HT1080 (cell line): Measurements from ENCODE around the gene RNU5D-1. TPM values are rescaled to one million over a fixed set of nuclear protein-coding genes. Genes with fewer than 3 reads are reported as not detected.
"Not testable (repeated sequence)": the region's sequence is repeated elsewhere in the genome, so short reads cannot be mapped to it uniquely, and the experiment has no call there.

Source experiments
- DNase-seq: peaks from one replicate; pipeline ENCODE4 v3.0.0-alpha.2; 2015; ENCODE audit warnings: low read depth
- small RNA-seq: library from RNA; depleted of rRNA; stranded (forward); fragments of <200 nt; gene quantifications from one replicate; pipeline ENCODE3, GENCODE V24; 2014
- total RNA-seq: library from RNA; depleted of rRNA; stranded (reverse); fragments of >200 nt; shearing (Covaris generic); gene quantifications from 2 replicates; pipeline ENCODE4 v1.2.3, GENCODE V29; 2014; rRNA removed

RNU5D-1 gene
- total RNA-seq, 1 experiment from 2014 or later, result not detected

DNA sequence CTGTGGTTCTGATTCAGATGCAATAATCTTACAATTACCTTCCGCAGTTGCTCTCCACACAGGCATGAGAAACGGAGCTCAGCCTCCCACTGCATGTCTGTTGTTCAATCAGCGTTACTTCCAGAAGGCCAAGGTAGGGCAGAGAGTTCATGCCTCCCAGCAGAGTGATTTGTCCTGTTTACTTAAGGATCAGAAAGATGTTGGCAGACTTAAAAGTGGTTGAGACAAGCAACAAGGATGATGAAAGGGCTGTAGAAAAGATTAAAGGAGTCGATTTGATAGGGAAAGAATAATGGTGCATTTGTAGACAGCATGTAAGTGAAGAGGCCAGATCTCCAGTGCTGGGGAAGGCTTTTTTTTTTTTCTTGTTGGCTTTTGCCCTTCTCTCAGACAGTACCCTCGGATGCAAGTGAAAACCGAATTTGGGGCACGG is 29.8 kb downstream of the RNU5D-1 start:
- no peak for DNase-seq

DNA sequence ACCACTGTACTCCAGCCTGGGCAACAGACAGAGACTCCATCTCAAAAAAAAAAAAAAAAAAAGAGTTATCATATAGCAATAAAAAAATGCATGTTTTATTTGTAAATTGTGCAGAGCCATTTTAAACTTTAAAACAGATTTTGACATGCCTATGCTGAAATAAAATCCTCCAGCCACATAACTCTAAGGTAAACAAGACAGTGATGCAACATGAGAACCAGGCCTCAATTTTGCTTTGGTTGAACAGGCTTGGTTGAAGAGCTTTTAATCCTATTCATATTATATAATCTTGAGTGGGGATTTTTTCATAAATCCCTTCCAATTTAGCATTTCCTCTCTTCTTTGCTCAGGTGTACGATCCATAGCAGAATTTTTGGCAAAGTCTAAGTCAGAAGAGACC is 30.4 kb downstream of the RNU5D-1 start:
- DNase-seq, result no peak

DNA sequence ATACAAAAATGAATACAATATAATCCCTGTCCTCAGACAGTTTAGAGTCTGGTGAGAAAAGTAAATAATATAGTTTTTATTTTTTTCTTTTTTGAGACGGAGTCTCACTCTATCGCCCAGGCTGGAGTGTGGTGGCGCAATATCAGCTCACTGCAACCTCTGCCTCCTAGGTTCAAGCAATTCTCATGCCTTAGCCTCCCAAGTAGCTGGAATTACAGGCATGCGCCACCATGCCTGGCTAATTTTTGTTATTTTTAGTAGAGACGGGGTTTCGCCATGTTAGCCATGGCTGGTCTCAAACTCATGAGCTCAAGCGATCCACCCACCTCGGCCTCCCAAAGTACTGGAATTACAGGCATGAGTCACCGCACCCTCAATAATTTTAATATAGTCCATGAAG is 31.6 kb downstream of the RNU5D-1 start:
- not testable (repeated sequence) for DNase-seq

DNA sequence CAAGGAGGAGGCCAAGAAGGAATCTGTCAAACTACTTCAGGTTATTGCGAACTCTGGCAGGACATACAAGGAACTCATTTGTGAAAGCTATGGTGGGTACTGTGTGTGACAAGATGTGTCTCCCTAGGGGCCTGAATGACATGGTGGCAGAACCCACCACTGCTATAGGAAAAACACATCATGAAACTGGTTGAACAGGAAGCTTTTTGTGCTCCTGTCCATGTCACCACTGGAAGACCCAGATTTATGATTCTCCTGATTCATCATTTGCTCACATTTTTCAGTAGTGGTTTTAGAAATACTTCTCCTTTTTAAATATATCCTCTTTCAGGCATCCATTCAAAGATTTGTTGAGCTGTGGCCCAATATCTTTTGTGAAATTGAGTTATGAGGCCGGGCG is 32.8 kb downstream of the RNU5D-1 start:
- no peak for DNase-seq

DNA sequence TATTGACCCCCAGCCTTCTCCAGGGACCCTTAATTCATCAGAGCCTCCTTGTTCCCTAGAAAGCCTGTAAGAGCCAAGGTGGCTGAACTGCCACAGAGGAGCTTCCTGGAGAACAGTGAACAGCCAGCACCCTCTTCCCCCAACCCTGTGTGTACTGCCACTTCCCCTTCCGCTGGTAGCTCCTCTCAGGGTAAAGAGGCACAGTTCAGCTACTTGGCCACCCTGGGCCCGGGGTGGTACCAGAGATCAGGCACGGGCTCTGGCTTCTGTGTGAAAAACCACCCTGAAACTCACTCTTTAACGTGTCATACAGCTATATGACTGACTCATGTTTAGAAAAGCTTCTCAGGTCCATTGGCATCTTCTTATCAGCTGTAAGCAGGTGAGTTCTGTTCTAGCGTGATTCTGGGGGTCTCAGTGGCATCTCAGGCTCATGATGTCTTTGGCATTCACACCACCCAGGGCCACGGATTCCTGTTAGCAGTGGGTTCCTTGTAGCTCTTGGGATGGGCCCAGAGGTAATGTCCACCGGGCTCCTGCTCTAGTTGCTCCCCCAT is 34.1 kb downstream of the RNU5D-1 start:
- DNase-seq, result no peak

DNA sequence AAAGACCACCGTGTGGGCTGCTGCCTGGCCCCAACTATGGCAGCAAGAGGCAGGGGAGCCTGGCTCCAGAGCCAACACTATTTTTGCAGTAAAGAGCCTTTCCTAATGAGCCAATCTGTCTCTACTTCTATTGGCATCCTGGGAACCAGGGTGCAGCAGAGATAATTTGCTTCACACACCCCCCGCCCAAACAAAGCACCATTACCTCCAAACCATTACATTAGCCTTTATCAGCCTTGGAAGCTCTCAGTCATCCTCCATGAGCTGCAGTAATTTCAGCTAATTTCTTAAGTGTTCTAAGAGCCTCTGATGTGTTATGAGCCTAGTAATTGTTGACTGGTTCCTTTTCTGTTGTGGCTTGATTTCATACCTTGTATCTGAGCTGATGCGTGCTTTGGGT is 34.9 kb downstream of the RNU5D-1 start:
- DNase-seq, result no peak

DNA sequence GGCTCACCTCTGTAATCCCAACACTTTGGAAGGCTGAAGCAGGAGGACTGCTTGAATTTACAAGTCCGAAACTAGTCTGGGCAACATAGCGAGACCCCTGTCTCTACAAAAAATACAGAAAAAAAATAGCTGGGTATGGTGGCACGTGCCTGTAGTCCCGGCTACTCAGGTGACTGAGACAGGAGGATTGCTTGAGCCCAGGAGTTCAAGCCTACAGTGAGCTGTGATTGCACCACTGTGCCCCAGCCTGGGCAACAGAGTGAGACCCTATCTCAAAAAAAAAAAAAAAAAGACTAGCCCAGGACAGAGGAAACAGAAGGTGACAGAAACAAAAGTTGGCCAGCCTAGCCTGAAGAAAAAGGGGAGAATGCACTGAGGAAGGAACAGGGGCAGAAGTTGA is 35.3 kb downstream of the RNU5D-1 start:
- DNase-seq, result no peak

DNA sequence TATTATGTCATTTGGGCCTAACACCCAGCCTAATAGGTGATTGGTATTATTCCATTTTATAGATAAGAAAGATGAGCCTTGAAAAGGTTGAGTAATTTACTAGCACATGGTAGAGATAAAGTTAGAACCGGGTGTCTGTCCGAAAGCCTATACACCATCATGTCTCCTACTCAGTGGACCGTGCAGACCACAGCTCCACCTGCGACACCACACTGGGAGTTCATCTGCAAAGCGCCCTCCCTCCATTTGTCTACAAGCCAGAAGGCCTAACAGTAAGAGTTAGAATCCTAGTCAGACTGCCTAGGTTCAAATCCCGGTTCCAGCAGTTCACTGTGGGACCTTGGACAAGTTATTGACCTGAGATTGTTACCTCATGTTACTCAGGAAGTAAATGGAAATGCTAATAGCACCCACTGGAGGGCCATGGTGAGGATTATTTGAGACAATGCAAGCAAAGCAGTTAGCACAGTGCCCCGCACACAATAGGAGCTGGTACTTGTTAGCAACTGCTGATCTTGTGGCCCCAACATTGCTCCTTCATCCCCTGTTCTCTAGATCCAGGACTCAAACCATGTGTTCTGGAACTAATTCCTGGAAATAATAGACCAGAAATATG is 36.0 kb downstream of the RNU5D-1 start:
- no peak for DNase-seq

DNA sequence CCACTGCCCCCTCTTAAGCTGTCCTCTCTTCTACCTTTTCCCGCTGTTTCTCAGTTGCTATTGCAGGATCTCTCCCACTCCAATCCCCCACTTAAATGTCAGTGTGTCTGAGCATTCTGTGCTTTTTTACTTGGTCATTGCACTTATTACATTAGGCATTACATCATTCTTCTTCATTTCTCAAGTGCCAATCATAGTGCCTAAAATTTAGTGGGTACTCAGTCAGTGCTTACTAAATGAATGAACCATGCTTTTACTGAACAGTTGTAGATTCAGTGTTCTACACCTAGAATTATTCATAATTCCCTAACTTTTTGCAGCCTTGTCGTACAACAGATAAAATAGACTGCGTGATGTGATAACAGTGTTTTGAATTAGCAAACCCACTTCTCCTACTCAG is 37.1 kb downstream of the RNU5D-1 start:
- DNase-seq, result no peak

DNA sequence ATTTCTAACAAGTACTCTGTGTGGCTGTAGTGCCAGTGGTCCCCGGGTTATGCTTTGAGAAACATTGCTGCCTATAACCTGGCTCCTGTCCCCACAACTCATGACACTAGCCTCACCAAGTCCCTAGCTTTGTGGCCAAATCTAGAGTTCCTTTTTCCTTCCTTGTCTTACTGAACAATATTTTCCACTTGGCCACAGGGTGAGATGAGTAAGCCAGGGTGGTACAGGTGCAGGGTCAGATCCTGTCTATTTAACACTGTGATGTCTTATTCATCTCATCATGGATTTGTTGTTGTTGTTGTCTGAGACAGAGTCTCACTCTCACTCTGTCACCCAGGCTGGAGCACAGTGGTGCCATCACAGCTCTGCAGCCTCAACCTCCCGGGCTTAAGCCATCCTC is 37.8 kb downstream of the RNU5D-1 start:
- no peak for DNase-seq

DNA sequence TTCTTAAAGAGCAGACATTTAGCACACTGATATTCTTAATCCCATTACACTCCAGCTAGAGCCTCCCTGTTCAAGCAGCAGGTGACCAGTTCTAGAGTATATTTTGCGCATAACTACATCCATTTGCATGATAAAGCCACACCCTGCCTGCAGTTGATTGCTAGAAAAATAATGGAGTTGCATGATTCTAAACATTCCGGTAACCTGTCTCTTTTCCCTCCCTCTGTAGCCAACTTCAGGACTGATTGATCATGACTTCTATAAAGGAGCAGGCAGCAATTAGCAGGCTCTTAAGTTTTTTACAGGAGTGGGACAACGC is 41.6 kb downstream of the RNU5D-1 start:
- no peak for DNase-seq

DNA sequence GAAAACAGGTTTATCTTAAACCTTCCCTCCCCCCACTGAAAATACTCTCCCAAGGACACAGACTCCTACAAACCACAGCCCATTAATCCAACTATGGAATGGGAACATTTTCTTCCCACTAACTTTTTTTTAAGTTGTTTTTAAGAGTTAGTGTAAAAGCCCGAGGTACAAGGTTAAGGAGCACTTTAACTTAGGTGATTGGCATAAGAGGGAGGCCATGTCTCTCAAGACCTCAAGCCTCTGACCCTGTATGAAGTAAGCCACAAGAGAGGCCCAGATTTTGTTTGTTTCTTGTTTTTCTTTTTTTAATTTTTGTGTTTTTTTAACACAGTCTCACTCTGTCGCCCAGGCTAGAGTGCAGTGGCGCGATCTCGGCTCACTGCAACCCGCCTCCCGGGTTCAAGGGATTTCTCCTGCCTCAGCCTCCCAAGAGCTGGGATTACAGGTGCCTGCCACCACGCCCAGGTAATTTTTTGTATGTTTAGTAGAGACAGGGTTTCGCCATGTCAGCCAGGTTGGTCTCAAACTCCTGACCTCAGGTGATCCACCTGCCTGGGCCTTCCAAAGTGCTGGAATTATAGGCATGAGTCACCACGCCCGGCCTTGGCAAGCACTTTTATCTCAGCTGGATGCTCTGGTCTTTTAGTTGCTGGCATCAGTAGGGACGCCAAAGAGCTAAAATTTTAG is 42.1 kb downstream of the RNU5D-1 start:
- DNase-seq, result no peak

DNA sequence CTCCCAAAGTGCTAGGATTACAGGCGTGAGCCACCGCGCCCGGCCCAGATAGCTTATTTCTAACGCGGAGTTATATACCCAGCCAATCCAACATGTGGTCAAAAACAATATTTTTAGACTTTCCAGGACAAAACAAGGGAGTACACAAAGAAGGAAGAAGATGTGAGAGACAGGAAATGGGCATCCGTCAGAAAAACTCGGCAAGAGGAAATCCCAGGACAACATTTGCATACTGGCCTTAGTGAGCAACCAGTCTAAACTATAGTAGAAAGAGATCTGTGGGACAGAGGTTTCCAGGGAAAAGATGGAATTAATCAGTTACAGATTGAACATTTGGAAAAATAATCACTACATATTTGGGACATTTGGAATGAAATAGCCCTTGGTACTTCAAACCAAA is 45.1 kb downstream of the RNU5D-1 start:
- DNase-seq, result no peak

DNA sequence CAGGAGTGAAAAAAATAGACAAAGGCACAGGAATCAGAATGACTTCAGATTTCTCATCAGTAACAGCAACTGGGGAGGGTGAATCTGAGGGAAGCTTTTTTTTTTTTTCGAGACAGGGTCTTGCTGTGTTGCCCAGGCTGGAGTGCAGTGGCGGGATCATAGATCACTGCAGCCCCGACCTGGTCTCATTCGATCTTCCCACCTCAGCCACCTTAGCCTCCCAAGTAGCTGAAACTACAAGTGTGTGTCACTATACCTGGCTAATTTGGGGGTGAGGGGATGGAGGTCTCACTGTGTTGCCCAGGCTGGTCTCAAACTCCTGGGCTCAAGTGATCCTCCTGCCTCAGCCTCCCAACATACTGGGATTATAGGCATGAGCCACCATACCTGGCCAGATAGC is 45.8 kb downstream of the RNU5D-1 start:
- DNase-seq, result no peak

DNA sequence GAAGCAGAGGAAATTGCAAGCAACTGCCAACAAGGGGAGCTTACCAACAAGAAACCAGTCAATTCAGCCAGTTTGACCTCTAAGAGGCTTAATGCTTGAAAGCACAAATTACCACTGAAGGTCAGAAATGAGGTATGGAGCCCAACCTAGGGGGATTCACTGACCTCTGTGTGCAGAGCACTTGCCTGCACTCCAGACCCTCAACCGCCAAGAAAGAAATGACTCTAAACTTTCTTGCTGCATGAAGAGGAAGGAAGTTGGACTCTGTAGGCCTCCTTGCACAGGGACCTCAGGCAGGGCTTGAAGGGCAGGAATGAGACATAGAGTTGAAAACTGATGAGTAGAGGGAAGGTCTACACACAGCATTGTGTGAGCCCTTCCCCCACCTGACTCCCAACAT is 46.4 kb downstream of the RNU5D-1 start:
- DNase-seq, result no peak

DNA sequence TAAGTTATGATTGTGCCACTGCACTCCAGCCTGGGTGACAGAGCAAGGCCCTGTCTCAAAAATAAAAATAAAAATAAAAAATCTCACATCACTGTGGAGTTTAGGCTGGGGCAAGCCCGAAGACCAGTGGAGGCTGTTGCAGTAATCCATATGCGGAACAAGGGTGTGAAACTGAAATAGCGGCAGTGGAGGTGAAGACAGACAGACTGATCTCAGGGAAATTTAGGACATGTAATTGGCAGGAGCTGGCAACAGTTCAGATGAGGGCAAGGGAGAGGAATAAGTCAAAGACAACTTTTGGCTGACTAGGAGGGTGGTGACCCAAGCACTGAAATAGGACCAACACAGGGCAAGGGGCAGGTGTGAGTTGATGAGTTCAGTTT is 48.1 kb downstream of the RNU5D-1 start:
- DNase-seq, result no peak

DNA sequence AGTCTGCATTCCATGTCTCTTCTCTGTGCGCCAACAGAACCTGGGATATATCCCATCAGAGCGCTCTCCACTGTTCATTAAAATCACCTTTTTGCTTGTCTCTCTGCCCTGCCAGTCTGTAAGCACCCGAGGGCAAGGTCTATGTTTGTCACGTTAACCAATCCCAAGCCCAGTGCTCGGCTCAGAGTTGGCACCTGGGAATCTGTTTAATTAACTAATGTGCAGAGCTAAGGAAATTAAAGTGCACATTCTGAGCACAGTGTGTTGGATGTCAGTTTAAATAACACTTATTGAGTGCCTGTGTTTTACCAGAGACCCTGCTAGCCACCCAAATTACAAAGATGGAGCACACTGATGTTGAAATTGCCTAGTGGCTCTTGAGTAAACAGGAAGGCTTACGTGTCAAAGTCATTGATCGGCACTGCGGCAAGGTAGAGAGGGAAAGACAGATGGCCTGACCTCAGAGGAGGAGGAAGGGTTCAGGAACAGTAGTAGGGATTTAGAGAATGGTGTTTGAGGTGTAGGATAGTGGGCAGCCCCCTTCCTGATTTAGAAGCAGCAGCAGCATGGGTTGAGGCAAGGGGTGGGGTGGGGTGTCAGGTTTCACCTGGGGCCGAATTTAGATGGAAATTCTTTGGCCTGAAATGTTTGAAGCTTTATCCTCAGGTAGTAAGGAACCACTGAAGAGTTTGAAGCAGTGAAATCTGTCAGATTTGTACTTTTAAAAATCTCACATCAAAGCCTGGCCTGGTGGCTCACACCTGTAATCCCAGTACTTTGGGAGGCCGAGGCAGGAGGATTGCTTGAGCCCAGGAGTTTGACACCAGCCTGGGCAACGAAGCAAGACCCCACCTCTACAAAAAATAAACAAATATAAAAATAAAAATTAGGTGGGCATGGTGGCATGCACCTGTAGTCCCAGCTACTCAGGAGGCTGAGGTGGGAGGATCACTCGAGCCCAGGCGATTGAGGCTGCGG is 48.8 kb downstream of the RNU5D-1 start:
- DNase-seq, result no peak

Small RNA genes lying within 50 kb of the gene (small RNA-seq; reads per million reads assigned to genes)
- gene RNU5D-1 (356 reads per million, percentile 98 among the genes with 10 or more reads in this experiment), gene RNU5F-1 (324 reads per million, percentile 97 among the genes with 10 or more reads in this experiment), gene SNORD38A (146 reads per million, percentile 96 among the genes with 10 or more reads in this experiment), gene SNORD38B (not detected), gene SNORD46 (2,521 reads per million, percentile 99 among the genes with 10 or more reads in this experiment), gene SNORD55 (not detected)

Other genes starting within 250 kb of the RNU5D-1 start
- gene TMEM53, start 56.7 kb downstream of the RNU5D-1 start, total RNA-seq, result 3.9 and 4.2 TPM in 2 replicates
- not detected in 2 replicates for gene ARMH1, start 56.5 kb downstream of the RNU5D-1 start, total RNA-seq
- gene KIF2C, start 8.7 kb upstream of the RNU5D-1 start, total RNA-seq, result 69.9 and 75.6 TPM in 2 replicates
- gene RPS8, start 44.4 kb upstream of the RNU5D-1 start, total RNA-seq, result 2,959 and 3,013 TPM in 2 replicates
- not detected in 2 replicates for gene BEST4, start 57.0 kb upstream of the RNU5D-1 start, total RNA-seq
- gene PLK3, start 69.2 kb upstream of the RNU5D-1 start, total RNA-seq, result 26.7 and 28.3 TPM in 2 replicates
- not detected in 2 replicates for gene DYNLT4, start 76.2 kb upstream of the RNU5D-1 start, total RNA-seq
- 2.9 and 3.6 TPM in 2 replicates for gene BTBD19, start 77.4 kb upstream of the RNU5D-1 start, total RNA-seq
- gene PTCH2, start 112.1 kb upstream of the RNU5D-1 start, total RNA-seq, result not detected in 2 replicates